Measurements from ENCODE around the gene FOXR2. TPM values are rescaled to one million over a fixed set of nuclear protein-coding genes. Genes with fewer than 3 reads are reported as not detected.

The FOXR2 gene
- total RNA-seq, 3 donors from 2014 or later: not detected

GRCh38 chrX:55640854-55641253 is 17.7 kb downstream of the FOXR2 start:
- Histone ChIP-seq H3K4me3 (no peak overlapping the region), H3K9me3 (peaks cover 0 to 5% of the 10 kb centered on the region in 2 donors), H3K27me3 (peaks cover 0 to 31% of the 10 kb centered on the region in 2 donors), H3K27ac (no peak overlapping the region), H3K4me1 (no peaks in the 10 kb centered on the region), H3K36me3 (no peaks in the 10 kb centered on the region)
- no peak for TF ChIP-seq POLR2AphosphoS5 (IDR thresholded peaks at IDR 0.05)
- no peak for TF ChIP-seq POLR2A (IDR thresholded peaks at IDR 0.05)
- TF ChIP-seq, protein P1, sequence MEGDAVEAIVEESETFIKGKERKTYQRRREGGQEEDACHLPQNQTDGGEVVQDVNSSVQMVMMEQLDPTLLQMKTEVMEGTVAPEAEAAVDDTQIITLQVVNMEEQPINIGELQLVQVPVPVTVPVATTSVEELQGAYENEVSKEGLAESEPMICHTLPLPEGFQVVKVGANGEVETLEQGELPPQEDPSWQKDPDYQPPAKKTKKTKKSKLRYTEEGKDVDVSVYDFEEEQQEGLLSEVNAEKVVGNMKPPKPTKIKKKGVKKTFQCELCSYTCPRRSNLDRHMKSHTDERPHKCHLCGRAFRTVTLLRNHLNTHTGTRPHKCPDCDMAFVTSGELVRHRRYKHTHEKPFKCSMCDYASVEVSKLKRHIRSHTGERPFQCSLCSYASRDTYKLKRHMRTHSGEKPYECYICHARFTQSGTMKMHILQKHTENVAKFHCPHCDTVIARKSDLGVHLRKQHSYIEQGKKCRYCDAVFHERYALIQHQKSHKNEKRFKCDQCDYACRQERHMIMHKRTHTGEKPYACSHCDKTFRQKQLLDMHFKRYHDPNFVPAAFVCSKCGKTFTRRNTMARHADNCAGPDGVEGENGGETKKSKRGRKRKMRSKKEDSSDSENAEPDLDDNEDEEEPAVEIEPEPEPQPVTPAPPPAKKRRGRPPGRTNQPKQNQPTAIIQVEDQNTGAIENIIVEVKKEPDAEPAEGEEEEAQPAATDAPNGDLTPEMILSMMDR (IDR thresholded peaks at IDR 0.05): no peak
- DNase-seq (ENCODE audit: low spot score in 2 of 2): no peak
- intact Hi-C loops (cut with DNase I; ENCODE audit: low total_unique reads): no loop called here

- Histone ChIP-seq H3K4me1 (no peaks in the 10 kb centered on the region), H3K36me3 (no peaks in the 10 kb centered on the region), H3K4me3 (no peak overlapping the region), H3K9me3 (peaks cover 0 to 4% of the 10 kb centered on the region in 2 donors), H3K27me3 (peaks cover 0 to 28% of the 10 kb centered on the region in 2 donors), H3K27ac (no peak overlapping the region)
- intact Hi-C loops (cut with DNase I; ENCODE audit: low total_unique reads): no loop called here
- DNase-seq (ENCODE audit: low spot score in 2 of 2): no peak
- TF ChIP-seq POLR2A (IDR thresholded peaks at IDR 0.05): no peak
- TF ChIP-seq, protein P1 (IDR thresholded peaks at IDR 0.05): no peak
- TF ChIP-seq POLR2AphosphoS5 (IDR thresholded peaks at IDR 0.05): no peak
These were observed 25.2 kb downstream of the FOXR2 start for GRCh38 chrX:55648434-55648833.

GRCh38 chrX:55659931-55660330 is 36.7 kb downstream of the FOXR2 start:
- TF ChIP-seq, protein P1 (IDR thresholded peaks at IDR 0.05): no peak
- TF ChIP-seq POLR2AphosphoS5 (IDR thresholded peaks at IDR 0.05): no peak
- TF ChIP-seq POLR2A (IDR thresholded peaks at IDR 0.05): no peak
- Histone ChIP-seq H3K36me3 (no peaks in the 10 kb centered on the region), H3K9me3 (peaks cover 0 to 5% of the 10 kb centered on the region in 2 donors), H3K4me3 (no peak overlapping the region), H3K27ac (no peak overlapping the region), H3K27me3 (peaks cover 0 to 8% of the 10 kb centered on the region in 2 donors), H3K4me1 (no peaks in the 10 kb centered on the region)
- intact Hi-C loops (cut with DNase I; ENCODE audit: low total_unique reads): no loop called here
- DNase-seq (ENCODE audit: low spot score in 2 of 2): no peak

GRCh38 chrX:55663584-55663983 is 40.4 kb downstream of the FOXR2 start:
- no peak for TF ChIP-seq POLR2A (IDR thresholded peaks at IDR 0.05)
- TF ChIP-seq, protein P1 (IDR thresholded peaks at IDR 0.05): no peak
- no peak for TF ChIP-seq POLR2AphosphoS5 (IDR thresholded peaks at IDR 0.05)
- DNase-seq (ENCODE audit: low spot score in 2 of 2): no peak
- Histone ChIP-seq H3K9me3 (peaks cover 4 to 29% of the 10 kb centered on the region in 2 donors), H3K4me1 (no peaks in the 10 kb centered on the region), H3K4me3 (no peak overlapping the region), H3K36me3 (no peaks in the 10 kb centered on the region), H3K27ac (no peak overlapping the region), H3K27me3 (peaks cover 0 to 8% of the 10 kb centered on the region in 2 donors)
- intact Hi-C loops (cut with DNase I; ENCODE audit: low total_unique reads): no loop called here

DNA sequence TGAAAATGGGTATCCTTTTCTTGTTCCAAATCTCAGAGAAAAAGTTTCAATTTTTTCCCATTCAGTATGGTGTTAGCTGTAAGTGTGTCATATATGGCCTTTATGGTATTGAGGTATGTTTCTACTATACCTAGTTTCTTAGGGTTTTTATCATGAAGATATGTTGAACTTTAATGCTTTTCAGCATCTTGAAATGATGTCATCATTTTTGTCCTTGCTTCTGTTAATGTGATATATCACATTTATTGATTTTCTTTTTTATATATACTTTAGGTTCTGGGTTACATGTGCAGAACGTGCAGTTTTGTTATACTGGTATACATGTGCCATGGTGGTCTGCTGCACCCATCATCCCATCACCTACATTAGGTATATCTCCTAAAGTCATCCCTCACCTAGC is 44.9 kb downstream of the FOXR2 start:
- DNase-seq (ENCODE audit: low spot score in 2 of 2): no peak
- no peak overlapping the region for H3K4me3 ChIP-seq
- peaks cover 0 to 2% of the 10 kb centered on the region in 2 donors for H3K27me3 ChIP-seq
- peaks cover 9 to 55% of the 10 kb centered on the region in 2 donors for H3K9me3 ChIP-seq
- no peak for TF ChIP-seq POLR2A (IDR thresholded peaks at IDR 0.05)
- TF ChIP-seq, protein P1 (IDR thresholded peaks at IDR 0.05): no peak
- no peak for TF ChIP-seq POLR2AphosphoS5 (IDR thresholded peaks at IDR 0.05)
- H3K27ac ChIP-seq: no peak overlapping the region
- H3K4me1 ChIP-seq: no peaks in the 10 kb centered on the region
- no peaks in the 10 kb centered on the region for H3K36me3 ChIP-seq
- intact Hi-C loops (cut with DNase I; ENCODE audit: low total_unique reads): no loop called here

Other genes with a start within 250 kb of the FOXR2 start
- 10 to 100 TPM; 23.0 to 37.4 (median 32.3) TPM for gene MAGEH1, start 171.3 kb upstream of the FOXR2 start, total RNA-seq
- gene USP51, start 133.6 kb upstream of the FOXR2 start, total RNA-seq: 1 to 10 TPM in 2 of 3 donors, under 1 TPM in 1; 0.66 to 4.0 (median 1.9) TPM
- 10 to 100 TPM; 26.6 to 38.7 (median 28.6) TPM for gene RRAGB, start 94.3 kb downstream of the FOXR2 start, total RNA-seq

Data from breast epithelium (tissue), 4 donors.